Amniotic stem cell (primary cell): ENCODE data around the gene TTC21A.
A peak's percentile ranks its signal among the peaks of the same experiment; 100 is the strongest.
"Not testable (repeated sequence)": the region's sequence is repeated elsewhere in the genome, so short reads cannot be mapped to it uniquely, and the experiment has no call there.

Experiments used
- DNase-seq: peaks from one replicate; lab custom pipeline; 2025; lab: John Stamatoyannopoulos, UW

The TTC21A gene

DNA sequence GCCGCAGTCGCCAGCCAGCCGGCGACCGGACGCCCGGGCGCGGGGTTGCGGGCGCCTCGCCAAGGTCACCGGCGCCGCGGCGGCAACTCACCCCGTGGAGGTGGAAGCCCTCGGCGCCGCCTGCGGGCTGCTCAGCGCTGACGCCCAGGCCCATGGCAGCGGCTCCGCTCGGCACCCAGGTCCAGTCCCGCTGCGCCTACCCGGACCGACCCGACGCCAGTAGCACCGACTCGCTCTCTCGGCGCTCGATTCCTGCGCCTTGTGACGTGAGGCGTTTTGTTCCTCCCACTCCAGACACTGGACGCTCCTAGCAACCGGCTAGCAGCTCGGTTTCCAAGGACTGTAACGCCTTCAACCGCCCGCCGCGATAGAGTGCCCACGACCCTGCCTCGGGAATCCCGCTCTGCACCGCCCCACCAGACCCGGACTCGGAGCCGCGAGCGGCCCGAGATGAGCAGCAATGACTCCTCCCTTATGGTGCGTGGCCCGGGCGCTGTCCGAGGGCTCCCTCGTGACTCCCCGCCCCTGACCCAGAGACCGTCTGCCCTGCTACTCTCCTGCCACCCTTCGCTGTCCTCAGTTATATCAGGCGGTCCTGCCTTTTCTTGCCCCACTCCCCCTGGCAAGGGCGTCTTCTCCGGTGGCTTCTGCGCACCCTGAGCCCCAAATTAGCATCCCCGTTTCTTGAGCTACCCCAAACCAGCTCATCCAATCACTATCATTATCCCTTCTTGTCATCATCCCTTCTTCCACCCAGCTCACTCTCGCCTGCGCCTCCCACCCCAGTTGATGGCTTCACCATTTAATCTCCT is at the start of gene TTC21A, which contains the start of gene GORASP1:
Gene TTC21A, plus strand, starts transcription at position 293 of the 812 bp plus-strand sequence. Its CDS starts 158 bp downstream, at position 451.
Gene GORASP1, minus strand, starts transcription at position 240 of the 812 bp plus-strand sequence. Its CDS starts 86 bp downstream, at position 154.
- peak; percentile 81 for DNase-seq

DNA sequence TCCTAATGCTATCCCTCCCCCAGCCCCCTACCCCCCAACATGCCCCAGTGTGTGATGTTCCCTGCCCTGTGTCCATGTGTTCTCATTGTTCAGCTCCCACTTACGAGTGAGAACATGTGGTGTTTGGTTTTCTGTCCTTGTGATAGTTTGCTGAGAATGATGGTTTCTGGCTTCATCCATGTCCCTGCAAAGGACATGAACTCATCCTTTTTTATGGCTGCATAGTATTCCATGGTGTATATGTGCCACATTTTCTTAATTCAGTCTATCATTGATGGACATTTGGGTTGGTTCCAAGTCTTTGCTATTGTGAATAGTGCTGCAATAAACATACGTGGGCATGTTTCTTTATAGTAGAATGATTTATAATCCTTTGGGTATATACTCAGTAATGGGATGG is 46.3 kb upstream of the TTC21A start:
- not testable (repeated sequence) for DNase-seq

GRCh38 chr3:39062180-39062579 is 45.3 kb upstream of the TTC21A start:
- no peak for DNase-seq

GRCh38 chr3:39063143-39063542 is 44.3 kb upstream of the TTC21A start:
- DNase-seq, result no peak

DNA sequence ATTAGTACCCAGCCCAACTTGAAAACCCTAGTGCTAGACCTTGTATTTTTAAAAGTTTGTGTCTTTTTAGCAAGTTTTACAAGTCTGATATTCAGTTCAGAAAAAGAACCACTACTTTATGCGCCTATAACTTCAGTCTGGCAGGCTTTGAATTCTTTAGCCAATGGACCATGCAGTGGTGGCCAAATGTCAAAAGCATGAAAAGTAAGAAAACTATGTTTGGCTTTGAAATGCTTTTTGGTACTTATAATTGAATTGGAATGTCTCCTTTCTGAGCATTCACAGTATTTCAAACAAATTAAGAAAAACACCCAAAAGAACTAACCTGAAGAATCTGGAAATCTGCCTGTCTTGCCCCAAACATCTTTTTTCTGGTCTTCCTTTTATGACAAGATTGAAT is 42.8 kb upstream of the TTC21A start:
- peak; percentile 10 for DNase-seq

- peak; percentile 9 for DNase-seq
Measured at GRCh38 chr3:39065197-39065596, 42.3 kb upstream of the TTC21A start.

DNA sequence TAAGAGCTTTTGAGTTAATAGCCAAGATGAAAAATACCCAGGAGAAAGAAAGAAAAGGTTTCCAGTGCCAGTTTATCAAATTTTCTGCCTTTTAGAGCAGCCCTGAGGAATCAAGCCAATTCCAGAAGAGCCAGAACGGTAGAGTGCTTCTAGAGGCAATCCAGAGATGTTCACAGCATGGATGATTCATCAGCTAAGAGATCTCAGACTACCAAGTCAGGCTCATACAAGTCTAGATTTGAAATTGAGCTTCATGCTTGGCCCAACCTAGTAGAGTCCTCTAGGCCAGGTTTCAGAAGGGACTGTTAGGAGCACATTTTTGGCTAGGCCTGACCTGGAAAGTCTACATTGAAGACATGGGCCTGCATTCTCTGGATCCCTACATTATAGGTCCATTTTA is 40.2 kb upstream of the TTC21A start:
- DNase-seq, result no peak

DNA sequence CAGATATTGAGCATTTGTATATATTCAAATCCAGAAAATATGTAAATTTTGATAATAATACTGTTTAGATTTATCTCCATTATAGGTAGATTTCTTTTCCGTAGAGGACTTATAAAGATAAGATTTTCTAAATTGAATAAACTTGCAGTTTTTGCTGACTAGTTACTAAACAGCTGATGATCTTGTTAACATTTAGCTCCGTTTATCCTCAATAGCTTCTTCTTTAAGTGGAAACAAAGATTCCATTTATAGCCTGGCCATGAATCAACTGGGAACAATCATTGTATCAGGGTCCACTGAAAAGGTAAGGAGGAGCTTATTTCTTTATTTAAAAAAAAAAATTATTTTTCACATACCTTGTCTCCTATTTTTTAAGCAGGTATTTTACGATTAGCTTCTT is 38.9 kb upstream of the TTC21A start:
- DNase-seq, result no peak

GRCh38 chr3:39075910-39076309 is 31.6 kb upstream of the TTC21A start:
- no peak for DNase-seq

DNA sequence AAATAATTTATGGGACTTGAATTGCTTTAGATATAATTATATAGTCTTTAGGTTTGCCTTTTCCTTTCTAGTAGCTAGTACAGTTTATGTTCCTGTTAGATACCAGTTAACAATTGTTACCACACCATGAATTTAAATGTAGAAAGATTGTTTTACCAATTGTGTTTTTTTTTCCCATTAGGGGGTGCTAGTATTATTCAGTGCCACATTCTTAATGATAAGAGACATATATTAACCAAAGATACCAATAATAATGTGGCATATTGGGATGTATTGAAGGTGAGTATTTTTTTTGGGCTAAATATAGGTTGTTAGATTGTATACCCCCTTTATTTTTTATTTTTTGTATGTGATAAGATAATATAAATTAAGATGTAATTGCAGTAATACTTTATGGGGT is 27.9 kb upstream of the TTC21A start:
- DNase-seq, result no peak

DNA sequence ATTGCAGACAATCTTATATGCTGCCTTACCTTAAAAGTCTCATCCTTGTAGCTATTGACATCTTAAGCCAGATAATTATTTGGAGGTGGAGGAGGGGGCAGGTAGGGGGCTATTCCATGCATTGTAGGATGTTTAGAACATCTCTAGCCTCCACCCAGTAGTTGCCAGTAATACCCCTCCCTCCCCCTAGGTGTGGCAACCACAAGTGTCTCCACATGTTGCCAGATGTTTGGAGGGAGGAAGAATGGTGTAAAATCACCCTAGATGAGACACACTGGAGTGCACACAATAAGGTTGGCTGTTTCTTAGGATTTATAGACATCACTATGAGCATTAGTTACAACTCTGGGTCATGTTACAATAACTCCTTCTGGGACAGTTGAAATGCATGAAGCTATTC is 27.5 kb upstream of the TTC21A start:
- no peak for DNase-seq

GRCh38 chr3:39082666-39083313 is 24.7 kb upstream of the TTC21A start:
- DNase-seq, result no peak

DNA sequence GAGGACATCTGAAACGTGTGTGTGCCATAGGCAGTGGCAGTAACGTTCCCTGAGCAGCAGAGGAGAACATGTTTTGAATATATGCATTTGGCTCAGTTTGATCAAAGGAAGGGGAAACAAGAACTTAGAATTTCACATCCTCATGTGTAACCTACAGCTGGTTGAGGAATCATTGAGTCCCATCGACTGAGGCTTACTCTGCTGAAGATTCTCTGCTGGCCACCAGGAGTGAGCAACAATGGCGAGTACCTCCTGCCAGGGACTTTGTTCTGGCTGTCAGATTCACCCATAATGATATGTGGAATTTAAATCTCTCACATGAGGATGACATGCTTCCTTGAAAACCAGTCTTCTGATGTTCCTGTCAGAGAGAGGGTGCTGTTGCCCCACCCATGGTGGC is 21.3 kb upstream of the TTC21A start:
- no peak for DNase-seq

GRCh38 chr3:39088456-39088855 is 19.0 kb upstream of the TTC21A start:
- no peak for DNase-seq

- no peak for DNase-seq
Measured at GRCh38 chr3:39088889-39089288, 18.6 kb upstream of the TTC21A start.

- DNase-seq, result no peak
Measured at GRCh38 chr3:39090922-39091321, 16.6 kb upstream of the TTC21A start.

- no peak for DNase-seq
Measured at GRCh38 chr3:39094851-39095677, 12.4 kb upstream of the TTC21A start.

- no peak for DNase-seq
Measured at GRCh38 chr3:39095778-39096177, 11.7 kb upstream of the TTC21A start.

DNA sequence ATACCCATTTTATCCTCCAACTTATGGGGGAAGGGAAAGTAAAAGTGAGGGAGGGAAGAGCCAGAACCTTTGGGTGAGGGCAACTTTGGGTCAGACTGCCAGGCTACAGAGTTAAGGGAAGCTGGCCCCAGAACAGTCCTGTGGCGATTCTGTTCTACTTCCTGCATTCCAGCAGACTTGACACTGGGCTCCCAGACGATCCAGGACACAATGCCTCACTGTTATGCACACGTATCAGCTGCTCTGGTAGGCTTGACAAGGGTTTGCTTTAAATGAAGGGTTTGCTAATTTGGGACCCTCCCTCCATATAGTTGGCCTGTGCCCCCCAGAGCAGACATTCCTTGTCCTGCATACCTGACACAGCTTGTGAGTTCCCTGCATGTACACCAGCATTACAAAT is 10.7 kb upstream of the TTC21A start:
- DNase-seq, result no peak

- DNase-seq, result no peak
Measured at GRCh38 chr3:39097716-39098472, 9.6 kb upstream of the TTC21A start.

GRCh38 chr3:39098473-39099000 is 8.9 kb upstream of the TTC21A start:
- DNase-seq, result no peak

GRCh38 chr3:39099242-39099641 is 8.2 kb upstream of the TTC21A start:
- no peak for DNase-seq
